Natural killer cell treated with Interleukin-12 subunit alpha and Interleukin-12 subunit beta and Interleukin-15 and Interleukin-18, amount 100 ng/mL, for 72 hours (primary cell): ENCODE data around the gene XXYLT1. TPM values are rescaled to one million over a fixed set of nuclear protein-coding genes. Genes with fewer than 3 reads are reported as not detected.

Experiments
- ATAC-seq, 2 donors: fragments of 150-1000 bp; cut with Tn5 transposase in 1 of 2; sonication (Bioruptor Pico), chemical (Tn5 transposase) in 1 of 2; 2 replicates each; pipeline ENCODE4 v1.10.0; 2021
- DNase-seq: peaks from one replicate; pipeline ENCODE4 v3.0.0; 2022; ENCODE audit warnings: low spot score
- H3K27ac Mint-ChIP-seq, 2 donors: 1 replicate in 1 of 2; 2 replicates in 1 of 2; pipeline ENCODE4 v1.8.0; 2022; ENCODE audit warnings: mixed read lengths in 2 of 2, mild to moderate bottlenecking in 1 of 2, moderate library complexity in 1 of 2
- H3K27me3 Mint-ChIP-seq, 2 donors: 1 replicate in 1 of 2; 2 replicates in 1 of 2; pipeline ENCODE4 v1.8.0; 2022; ENCODE audit warnings: mixed read lengths in 2 of 2
- H3K36me3 Mint-ChIP-seq: one replicate; pipeline ENCODE4 v1.8.0; 2022; ENCODE audit warnings: mixed read lengths
- H3K4me1 Mint-ChIP-seq, 2 donors: 1 replicate in 1 of 2; 2 replicates in 1 of 2; pipeline ENCODE4 v1.8.0; 2022; ENCODE audit warnings: low read depth in 2 of 2, mixed read lengths in 2 of 2, mild to moderate bottlenecking in 1 of 2
- H3K4me3 Mint-ChIP-seq: one replicate; pipeline ENCODE4 v1.8.0; 2022; ENCODE audit warnings: mixed read lengths
- H3K9me3 Mint-ChIP-seq: 2 replicates; pipeline ENCODE4 v1.8.0; 2022; ENCODE audit warnings: mixed read lengths
- total RNA-seq, 2 donors: library from RNA; stranded (reverse); gene quantifications; one replicate each; pipeline ENCODE4 v1.2.3, GENCODE V29; 2022

The XXYLT1 gene
- total RNA-seq, 2 donors from 2014 or later, result 10.5 to 16.2 TPM

DNA sequence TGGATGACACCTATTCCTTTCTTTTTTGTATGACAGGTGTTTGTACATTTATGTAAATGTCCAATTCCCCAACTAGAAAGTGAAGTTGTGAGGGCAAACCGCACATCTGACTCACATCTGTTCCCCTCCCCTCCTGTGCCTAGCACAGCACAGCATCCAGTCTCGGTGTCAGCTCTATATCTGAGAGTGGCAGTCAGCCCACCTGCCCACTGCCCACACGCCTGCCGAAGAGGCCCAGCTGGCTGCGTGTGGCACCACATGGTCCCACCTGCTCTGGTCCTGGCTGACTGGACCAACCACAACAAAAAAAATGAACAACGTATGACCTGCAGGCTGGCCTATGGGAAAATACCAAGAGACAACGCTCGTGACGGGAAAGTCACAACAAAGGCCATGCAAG lies 62.8 kb downstream of the XXYLT1 start:
- Mint-ChIP-seq H3K4me1 (peaks cover 27 to 33% of the 10 kb centered on the region in 2 donors), H3K27ac (peak overlapping the region in 1 of 2 donors; percentile 28), H3K4me3 (no peak overlapping the region), H3K9me3 (no peaks in the 10 kb centered on the region), H3K36me3 (no peaks in the 10 kb centered on the region), H3K27me3 (no peaks in the 10 kb centered on the region)
- DNase-seq (no peak), ATAC-seq (peak in 1 of 2 donors; percentile 49)

DNA sequence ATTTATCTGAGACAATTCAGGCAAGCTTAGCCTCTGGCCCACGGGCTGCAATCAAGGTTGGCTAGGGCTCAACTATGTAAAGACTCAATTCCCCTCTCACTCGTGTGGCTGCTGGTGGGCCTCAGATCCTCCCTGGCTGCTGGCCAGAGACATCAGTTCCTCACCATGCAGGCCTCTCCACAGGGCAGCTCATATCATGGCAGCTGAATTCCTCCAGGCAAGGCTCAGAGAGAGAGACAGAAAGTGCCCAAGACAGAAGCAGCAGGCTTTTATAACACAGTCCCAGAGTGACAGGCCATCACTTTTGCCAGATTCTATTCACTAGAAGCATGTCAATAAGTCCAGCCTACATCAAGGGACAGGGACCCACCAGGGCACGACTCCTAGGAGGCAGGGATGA lies 63.2 kb downstream of the XXYLT1 start:
- Mint-ChIP-seq H3K27ac (no peak overlapping the region), H3K27me3 (no peaks in the 10 kb centered on the region), H3K9me3 (no peaks in the 10 kb centered on the region), H3K4me3 (no peak overlapping the region), H3K36me3 (no peaks in the 10 kb centered on the region), H3K4me1 (peaks cover 27 to 31% of the 10 kb centered on the region in 2 donors)
- no peak for ATAC-seq
- DNase-seq, result no peak

- no peaks in the 10 kb centered on the region for H3K9me3 Mint-ChIP-seq
- H3K4me3 Mint-ChIP-seq, result no peak overlapping the region
- no peaks in the 10 kb centered on the region for H3K27me3 Mint-ChIP-seq
- DNase-seq, result no peak
- no peaks in the 10 kb centered on the region for H3K36me3 Mint-ChIP-seq
- no peak for ATAC-seq
- H3K4me1 Mint-ChIP-seq, result peaks cover 27 to 30% of the 10 kb centered on the region in 2 donors
- no peak overlapping the region for H3K27ac Mint-ChIP-seq
These were observed 63.9 kb downstream of the XXYLT1 start for GRCh38 chr3:195207056-195207455.

- peak overlapping the region; percentile 83 for H3K4me3 Mint-ChIP-seq
- H3K4me1 Mint-ChIP-seq, result peaks cover 23 to 25% of the 10 kb centered on the region in 2 donors
- H3K9me3 Mint-ChIP-seq, result no peaks in the 10 kb centered on the region
- no peaks in the 10 kb centered on the region for H3K27me3 Mint-ChIP-seq
- ATAC-seq, result peak; percentile 50 to 69
- H3K27ac Mint-ChIP-seq, result peak overlapping the region; percentile 84 to 91
- no peak for DNase-seq
- no peaks in the 10 kb centered on the region for H3K36me3 Mint-ChIP-seq
These were observed 66.4 kb downstream of the XXYLT1 start for GRCh38 chr3:195204360-195205163.

- Mint-ChIP-seq H3K4me1 (peaks cover 23 to 25% of the 10 kb centered on the region in 2 donors), H3K27me3 (no peaks in the 10 kb centered on the region), H3K9me3 (no peaks in the 10 kb centered on the region), H3K36me3 (no peaks in the 10 kb centered on the region), H3K4me3 (peak overlapping the region; percentile 83), H3K27ac (peak overlapping the region; percentile 84 to 91)
- ATAC-seq (peak; percentile 76 to 81), DNase-seq (no peak)
These were observed 67.4 kb downstream of the XXYLT1 start for GRCh38 chr3:195203606-195204005.

DNA sequence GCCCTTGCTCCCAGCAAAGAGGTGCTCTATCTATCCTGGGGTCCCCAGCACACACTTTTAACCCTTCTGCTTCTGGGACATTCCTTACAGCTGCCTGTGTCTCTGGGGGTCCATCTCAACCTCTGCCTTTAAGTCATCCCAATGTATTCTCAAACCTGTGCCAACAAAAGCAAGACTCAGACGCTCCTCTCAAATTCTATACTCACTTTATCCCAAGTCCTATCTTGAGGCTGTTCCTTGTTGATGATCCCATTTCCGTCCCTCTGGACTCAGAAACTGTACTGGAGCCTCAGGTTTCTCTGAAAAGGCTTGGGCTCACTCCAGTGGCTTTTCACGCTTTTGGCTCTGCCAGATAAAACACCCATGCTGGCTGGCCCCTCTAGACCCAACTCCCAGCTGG lies 69.7 kb downstream of the XXYLT1 start:
- DNase-seq, result no peak
- no peaks in the 10 kb centered on the region for H3K36me3 Mint-ChIP-seq
- ATAC-seq, result no peak
- H3K9me3 Mint-ChIP-seq, result no peaks in the 10 kb centered on the region
- no peak overlapping the region for H3K4me3 Mint-ChIP-seq
- H3K27ac Mint-ChIP-seq, result peak overlapping the region in 1 of 2 donors; percentile 15
- peaks cover 22 to 25% of the 10 kb centered on the region in 2 donors for H3K4me1 Mint-ChIP-seq
- H3K27me3 Mint-ChIP-seq, result no peaks in the 10 kb centered on the region

- Mint-ChIP-seq H3K36me3 (no peaks in the 10 kb centered on the region), H3K4me1 (peaks cover 20 to 22% of the 10 kb centered on the region in 2 donors), H3K27ac (no peak overlapping the region), H3K4me3 (no peak overlapping the region), H3K9me3 (no peaks in the 10 kb centered on the region), H3K27me3 (no peaks in the 10 kb centered on the region)
- ATAC-seq (no peak), DNase-seq (no peak)
These were observed 70.7 kb downstream of the XXYLT1 start for GRCh38 chr3:195200010-195200822.

DNA sequence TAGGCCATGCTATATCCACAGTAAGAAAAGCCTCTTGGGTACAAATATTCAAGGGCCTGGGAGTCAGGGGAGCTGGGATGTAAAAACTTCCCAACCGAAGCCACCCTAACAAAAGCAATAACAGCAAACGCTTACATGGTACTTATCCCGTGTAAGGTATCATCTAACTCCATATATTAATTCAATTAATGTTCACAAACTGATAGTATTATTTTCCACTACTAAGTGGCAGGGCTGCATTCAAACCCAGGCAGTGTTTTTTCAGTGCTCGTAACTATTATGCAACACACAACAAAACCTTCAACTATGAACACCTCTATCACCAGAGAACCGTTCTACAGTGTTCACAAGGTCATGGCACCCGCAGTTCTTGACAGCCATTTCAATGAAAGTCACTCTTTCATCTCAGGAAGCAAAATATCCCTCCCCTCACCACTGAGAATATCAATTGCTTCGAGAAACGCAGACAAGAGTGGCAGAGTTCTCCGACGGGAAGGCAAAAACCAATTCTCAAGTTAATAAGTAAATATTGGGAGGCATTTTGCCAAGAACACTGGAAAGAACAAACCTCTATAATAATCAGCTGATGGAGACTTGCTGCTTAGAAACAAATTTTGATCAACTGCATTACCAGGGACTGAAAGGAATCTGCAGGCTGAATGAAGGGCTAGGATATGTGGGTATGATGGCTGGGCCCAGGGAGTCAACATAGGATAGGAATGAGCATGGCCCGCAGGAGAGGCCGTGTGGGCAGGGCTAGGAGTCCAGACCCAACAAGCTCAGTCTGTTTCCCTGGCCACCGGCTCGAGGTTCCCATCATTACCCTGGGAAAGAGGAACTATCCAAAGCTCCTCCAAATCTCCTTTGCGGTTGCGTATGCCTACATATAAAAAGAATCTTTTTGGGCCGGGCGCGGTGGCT lies 72.3 kb downstream of the XXYLT1 start:
- no peaks in the 10 kb centered on the region for H3K36me3 Mint-ChIP-seq

DNA sequence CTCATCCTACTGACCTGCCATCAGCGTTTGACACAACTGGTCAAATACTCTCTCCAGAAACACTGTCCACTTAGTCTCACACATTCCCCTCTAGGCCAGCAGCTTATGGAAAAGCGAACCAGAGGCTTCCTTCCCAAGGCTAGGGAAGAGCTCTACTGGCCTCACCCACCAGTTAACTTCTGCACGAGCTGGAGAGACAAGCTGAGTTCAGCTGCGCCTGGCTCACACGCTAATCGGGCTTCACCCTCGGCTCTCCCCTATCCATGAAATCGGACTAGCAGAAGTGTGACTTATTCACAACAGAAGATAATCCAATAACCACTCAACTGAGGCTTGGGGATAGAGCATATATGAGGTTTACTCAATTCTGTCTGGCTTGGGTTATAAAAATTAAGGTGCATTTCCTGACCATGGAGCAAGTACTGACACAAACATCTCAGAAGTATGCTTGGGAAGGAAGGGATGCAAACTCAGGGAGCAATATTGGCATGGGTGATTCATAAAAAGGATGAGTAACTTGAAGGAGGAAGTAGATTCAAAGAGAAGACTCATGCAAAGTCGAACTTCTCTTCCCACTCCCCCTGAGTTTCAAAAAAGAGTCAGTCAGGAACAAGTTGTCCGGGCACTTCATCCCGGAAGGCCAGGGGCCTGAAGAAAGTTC lies 73.1 kb downstream of the XXYLT1 start:
- Mint-ChIP-seq H3K4me3 (no peak overlapping the region), H3K9me3 (no peaks in the 10 kb centered on the region), H3K4me1 (peaks cover 11% of the 10 kb centered on the region in 2 donors), H3K27ac (no peak overlapping the region), H3K36me3 (no peaks in the 10 kb centered on the region), H3K27me3 (no peaks in the 10 kb centered on the region)
- ATAC-seq (no peak), DNase-seq (no peak)

More for the DNA sequence above, 72.3 kb downstream of the XXYLT1 start:
- H3K9me3 Mint-ChIP-seq, result no peaks in the 10 kb centered on the region
- H3K4me3 Mint-ChIP-seq, result no peak overlapping the region
- no peaks in the 10 kb centered on the region for H3K27me3 Mint-ChIP-seq
- no peak for DNase-seq
- no peak overlapping the region for H3K27ac Mint-ChIP-seq
- peaks cover 14 to 15% of the 10 kb centered on the region in 2 donors for H3K4me1 Mint-ChIP-seq
- ATAC-seq, result no peak

- no peaks in the 10 kb centered on the region for H3K27me3 Mint-ChIP-seq
- H3K4me3 Mint-ChIP-seq, result no peak overlapping the region
- no peak overlapping the region for H3K27ac Mint-ChIP-seq
- peaks cover 2% of the 10 kb centered on the region for H3K9me3 Mint-ChIP-seq
- DNase-seq (no peak), ATAC-seq (peak in 1 of 2 donors; percentile 48)
- H3K36me3 Mint-ChIP-seq, result peaks cover 6% of the 10 kb centered on the region
- peaks cover 7 to 11% of the 10 kb centered on the region in 2 donors for H3K4me1 Mint-ChIP-seq
These were observed 74.7 kb downstream of the XXYLT1 start for GRCh38 chr3:195196266-195196665.

- peak in 1 of 2 donors; percentile 28 for ATAC-seq
- Mint-ChIP-seq H3K4me1 (peaks cover 7 to 11% of the 10 kb centered on the region in 2 donors), H3K36me3 (peaks cover 7% of the 10 kb centered on the region), H3K4me3 (no peak overlapping the region), H3K27me3 (no peaks in the 10 kb centered on the region), H3K9me3 (peaks cover 2% of the 10 kb centered on the region), H3K27ac (no peak overlapping the region)
- DNase-seq, result no peak
These were observed 75.4 kb downstream of the XXYLT1 start for GRCh38 chr3:195195321-195196209.

GRCh38 chr3:195194559-195195206 lies 76.3 kb downstream of the XXYLT1 start:
- Mint-ChIP-seq H3K4me1 (peaks cover 7 to 11% of the 10 kb centered on the region in 2 donors), H3K27ac (peak overlapping the region in 1 of 2 donors; percentile 6), H3K36me3 (peaks cover 9% of the 10 kb centered on the region), H3K27me3 (no peaks in the 10 kb centered on the region), H3K9me3 (peaks cover 2% of the 10 kb centered on the region), H3K4me3 (no peak overlapping the region)
- no peak for DNase-seq
- no peak for ATAC-seq
